H1 (cell line): ENCODE data around the gene TASP1. TPM values are rescaled to one million over a fixed set of nuclear protein-coding genes. Genes with fewer than 3 reads are reported as not detected.

Source experiments
- CTCF ChIA-PET: fragments of 300-600 bp; sonication (Branson Sonifier 250); formaldehyde crosslinking; loops from one replicate; lab custom pipeline; 2021; ENCODE audit not compliant: partially characterized antibody; lab: Charles Lee
- POLR2A ChIA-PET: fragments of 300-600 bp; sonication (Branson Sonifier 250); formaldehyde crosslinking; loops from one replicate; lab custom pipeline; 2021; ENCODE audit warnings: inconsistent platforms; ENCODE audit not compliant: partially characterized antibody; lab: Charles Lee
- DNase-seq, 2 experiments: peaks; one replicate each; pipeline versions ENCODE4 v3.0.0 to v3.0.0-alpha.2; 2010 to 2022; ENCODE audit warnings: low spot score in 2 of 2, low read depth in 1 of 2, mixed read lengths in 1 of 2
- FAIRE-seq: peaks from 2 replicates; lab custom pipeline; 2011; peaks lifted over from hg19 to GRCh38; lab: Jason Lieb, UNC
- H2AFZ ChIP-seq: 2 replicates; pipeline ENCODE4 v1.8.1; 2012; ENCODE audit warnings: low read length, inconsistent platforms
- H2AK5ac ChIP-seq: 2 replicates; pipeline ENCODE4 v1.6.1; 2013; ENCODE audit warnings: low read depth, low read length
- H2BK120ac ChIP-seq: replicated peaks from 2 replicates; pipeline ENCODE3; 2013; ENCODE audit warnings: low read depth, low read length, inconsistent platforms
- H2BK12ac ChIP-seq: 2 replicates; pipeline ENCODE4 v1.6.1; 2013; ENCODE audit warnings: low read depth, low read length
- H2BK15ac ChIP-seq: 2 replicates; pipeline ENCODE4 v1.6.1; 2013; ENCODE audit warnings: low read length
- H2BK20ac ChIP-seq: 2 replicates; pipeline ENCODE4 v1.6.1; 2013; ENCODE audit warnings: low read length
- H2BK5ac ChIP-seq: 2 replicates; pipeline ENCODE4 v1.6.1; 2013; ENCODE audit warnings: low read depth, low read length
- H3K14ac ChIP-seq: 2 replicates; pipeline ENCODE4 v1.6.1; 2013; ENCODE audit warnings: inconsistent platforms; ENCODE audit not compliant: insufficient read length
- H3K18ac ChIP-seq: 2 replicates; pipeline ENCODE4 v1.6.1; 2013; ENCODE audit warnings: low read length; ENCODE audit errors: extremely low read depth
- H3K23ac ChIP-seq: 2 replicates; pipeline ENCODE4 v1.6.1; 2013; ENCODE audit warnings: inconsistent platforms; ENCODE audit not compliant: insufficient read length
- H3K23me2 ChIP-seq: 2 replicates; pipeline ENCODE4 v1.6.1; 2013; ENCODE audit warnings: low read depth, low read length
- H3K27ac ChIP-seq: 2 replicates; pipeline ENCODE4 v1.6.1; 2011; ENCODE audit warnings: low read depth, low read length, inconsistent platforms
- H3K27me3 ChIP-seq, 4 experiments: replicated peaks in 1 of 4; 1 replicate in 1 of 4; 2 replicates in 3 of 4; pipeline versions ENCODE4 v1.6.1 to v1.8.1; 2011 to 2013; ENCODE audit warnings: low read length in 3 of 4, mild to moderate bottlenecking in 3 of 4, inconsistent platforms in 2 of 4, mixed read lengths in 2 of 4, moderate library complexity in 1 of 4; ENCODE audit not compliant: control insufficient read depth in 3 of 4, insufficient read depth in 3 of 4; ENCODE audit errors: extremely low read depth in 1 of 4
- H3K36me3 ChIP-seq, 4 experiments: 2 replicates each; pipeline versions ENCODE4 v1.6.1 to v1.8.1; 2011 to 2013; ENCODE audit warnings: mild to moderate bottlenecking in 4 of 4, low read length in 3 of 4, moderate library complexity in 2 of 4, control low read depth in 1 of 4, inconsistent platforms in 1 of 4; ENCODE audit not compliant: insufficient read depth in 4 of 4, control insufficient read depth in 2 of 4
- H3K4ac ChIP-seq: replicated peaks from 2 replicates; pipeline ENCODE3; 2013; ENCODE audit warnings: low read length, low read depth, mixed read lengths, inconsistent platforms; ENCODE audit not compliant: insufficient read length
- H3K4me1 ChIP-seq, 4 experiments: replicated peaks in 1 of 4; 1 replicate in 1 of 4; 2 replicates in 3 of 4; pipeline versions ENCODE4 v1.6.1 to v1.8.1; 2011 to 2013; ENCODE audit warnings: low read length in 3 of 4, inconsistent platforms in 2 of 4, mixed read lengths in 1 of 4; ENCODE audit not compliant: insufficient read depth in 4 of 4, control insufficient read depth in 3 of 4
- H3K4me2 ChIP-seq, 2 experiments: 2 replicates each; pipeline versions ENCODE4 v1.6.1 to v1.8.1; 2011 to 2013; ENCODE audit warnings: low read depth in 2 of 2, low read length in 2 of 2, control low read depth in 1 of 2, inconsistent platforms in 1 of 2, mild to moderate bottlenecking in 1 of 2; ENCODE audit not compliant: insufficient read depth in 1 of 2
- H3K4me3 ChIP-seq, 4 experiments: fragments of 200-600, 300-600 bp in 1 of 4; sonication (generic), shearing (Covaris generic), sonication (Bioruptor Twin) in 1 of 4; 2 replicates each; pipeline versions ENCODE4 v1.5.1 to v1.8.1; 2011 to 2016; ENCODE audit warnings: low read length in 4 of 4, low read depth in 3 of 4, control low read depth in 2 of 4, inconsistent platforms in 2 of 4, mild to moderate bottlenecking in 2 of 4, mixed read lengths in 1 of 4, moderate library complexity in 1 of 4; ENCODE audit not compliant: insufficient read depth in 2 of 4; ENCODE audit errors: extremely low read depth in 1 of 4
- H3K56ac ChIP-seq: replicated peaks from 2 replicates; pipeline ENCODE3; 2013; ENCODE audit warnings: low read depth, mild to moderate bottlenecking, mixed read lengths, low read length, inconsistent platforms; ENCODE audit not compliant: insufficient read length
- H3K79me1 ChIP-seq: 2 replicates; pipeline ENCODE4 v1.6.1; 2013; ENCODE audit warnings: low read depth, low read length, control low read depth
- H3K79me2 ChIP-seq, 2 experiments: 2 replicates each; pipeline versions ENCODE4 v1.6.1 to v1.8.1; 2012 to 2013; ENCODE audit warnings: low read length in 2 of 2, mild to moderate bottlenecking in 2 of 2, inconsistent platforms in 1 of 2; ENCODE audit not compliant: insufficient read depth in 2 of 2, control insufficient read depth in 1 of 2
- H3K9ac ChIP-seq, 4 experiments: replicated peaks in 1 of 4; 1 replicate in 1 of 4; 2 replicates in 3 of 4; pipeline versions ENCODE4 v1.6.1 to v1.8.1; 2011 to 2013; ENCODE audit warnings: low read depth in 3 of 4, low read length in 3 of 4, control low read depth in 2 of 4, mild to moderate bottlenecking in 2 of 4, moderate library complexity in 2 of 4, inconsistent platforms in 1 of 4; ENCODE audit errors: extremely low read depth in 1 of 4
- H3K9me3 ChIP-seq, 2 experiments: 2 replicates each; pipeline versions ENCODE4 v1.6.1 to v1.8.1; 2012 to 2013; ENCODE audit warnings: mild to moderate bottlenecking in 2 of 2, moderate library complexity in 2 of 2, control low read depth in 1 of 2, inconsistent platforms in 1 of 2, low read depth in 1 of 2, low read length in 1 of 2, mixed read lengths in 1 of 2; ENCODE audit not compliant: insufficient read depth in 2 of 2
- H4K20me1 ChIP-seq, 2 experiments: replicated peaks in 1 of 2; 2 replicates each; pipeline versions ENCODE3 to v1.8.1; 2011 to 2013; ENCODE audit warnings: inconsistent platforms in 2 of 2, low read length in 2 of 2, mild to moderate bottlenecking in 1 of 2; ENCODE audit not compliant: insufficient read depth in 2 of 2, control insufficient read depth in 1 of 2
- H4K5ac ChIP-seq: 2 replicates; pipeline ENCODE4 v1.6.1; 2013; ENCODE audit warnings: low read length, low read depth, mixed read lengths, inconsistent platforms; ENCODE audit not compliant: insufficient read length
- H4K8ac ChIP-seq: 2 replicates; pipeline ENCODE4 v1.8.0; 2013; ENCODE audit warnings: mild to moderate bottlenecking, moderate library complexity, low read length, inconsistent platforms; ENCODE audit not compliant: insufficient read depth; ENCODE audit errors: extremely low read depth
- H4K91ac ChIP-seq: replicated peaks from 2 replicates; pipeline ENCODE3; 2013; ENCODE audit warnings: low read length, mixed read lengths, inconsistent platforms; ENCODE audit not compliant: insufficient read length
- CREB1 ChIP-seq: IDR thresholded peaks from 2 replicates; pipeline ENCODE4 v1.6.1; 2012; ENCODE audit warnings: inconsistent platforms
- CTCF ChIP-seq, 3 experiments: IDR thresholded peaks; 1 replicate in 2 of 3; 2 replicates in 1 of 3; pipeline versions ENCODE4 v1.5.1 to v1.6.1; 2011; ENCODE audit warnings: low read length in 3 of 3, mild to moderate bottlenecking in 3 of 3, inconsistent platforms in 2 of 3, low read depth in 1 of 3, moderate library complexity in 1 of 3; ENCODE audit not compliant: insufficient read depth in 1 of 3; ENCODE audit errors: control extremely low read depth in 1 of 3
- EZH2 ChIP-seq: fragments of 200-600 bp; sonication (generic); IDR thresholded peaks from 2 replicates; pipeline ENCODE4 v1.7.1; 2012; ENCODE audit warnings: low read depth, mild to moderate bottlenecking, moderate library complexity, low read length, inconsistent platforms; ENCODE audit not compliant: severe bottlenecking
- KDM1A ChIP-seq: fragments of 200-600, 300-600 bp; sonication (generic); IDR thresholded peaks from 2 replicates; pipeline ENCODE4 v1.7.1; 2016; ENCODE audit warnings: mild to moderate bottlenecking, low read length, borderline replicate concordance
- MAFK ChIP-seq: IDR thresholded peaks from 2 replicates; pipeline ENCODE4 v1.6.1; 2012; ENCODE audit warnings: low read depth, mild to moderate bottlenecking, improper control_type of control experiment, low read length
- RBBP5 ChIP-seq: IDR thresholded peaks from 2 replicates; pipeline ENCODE4 v1.7.1; 2012; ENCODE audit warnings: low read depth, mild to moderate bottlenecking, inconsistent platforms, low read length, moderate library complexity, borderline replicate concordance
- SIN3A ChIP-seq, 2 experiments: IDR thresholded peaks in 1 of 2; conservative IDR thresholded peaks in 1 of 2; 2 replicates each; pipeline ENCODE4 v1.6.1; 2011 to 2012; ENCODE audit warnings: low read length in 2 of 2, improper control_type of control experiment in 1 of 2, low read depth in 1 of 2, mild to moderate bottlenecking in 1 of 2
- SP4 ChIP-seq: IDR thresholded peaks from 2 replicates; pipeline ENCODE4 v1.6.1; 2012; ENCODE audit warnings: low read length, inconsistent platforms
- SUZ12 ChIP-seq: fragments of 200-600 bp; sonication (generic); IDR thresholded peaks from 2 replicates; pipeline ENCODE4 v1.6.1; 2012; ENCODE audit warnings: mild to moderate bottlenecking, inconsistent platforms, low read length, moderate library complexity, mixed read lengths
- TAF1 ChIP-seq: IDR thresholded peaks from 2 replicates; pipeline ENCODE4 v1.6.1; 2011; ENCODE audit warnings: mild to moderate bottlenecking, low read depth, low read length
- TCF12 ChIP-seq: IDR thresholded peaks from 2 replicates; pipeline ENCODE4 v1.6.1; 2011; ENCODE audit warnings: low read depth, mild to moderate bottlenecking, low read length
- WGBS, 2 experiments: shearing (Covaris generic) in 1 of 2; methylation state at CpG; one replicate each; pipeline versions ENCODE4 v1.1.6 to v1.1.7; 2013 to 2015; ENCODE audit warnings: low lambda C conversion rate in 2 of 2, mixed read lengths in 2 of 2, inconsistent platforms in 1 of 2, low coverage in 1 of 2, missing lambda C conversion rate in 1 of 2; ENCODE audit not compliant: insufficient replicate concordance in 2 of 2, insufficient coverage in 1 of 2, insufficient read length in 1 of 2; ENCODE audit errors: extremely low coverage in 1 of 2, missing lambda C conversion rate in 1 of 2; 5-methylcytosine and 5-hydroxymethylcytosine counted together
- polyA plus RNA-seq, 7 experiments: library from polyadenylated mRNA; depleted of rRNA in 3 of 7; stranded (reverse) in 5 of 7; unstranded in 2 of 7; fragments of >200 nt in 5 of 7; fragments of 200-250 nt in 2 of 7; gene quantifications; 1 replicate in 5 of 7; 2 replicates in 1 of 7; 4 replicates in 1 of 7; pipeline versions ENCODE4 v1.2.1 to v1.2.3, GENCODE V29; 2011 to 2013; ENCODE audit warnings: missing spikeins in 2 of 7, mixed read lengths in 2 of 7
- total RNA-seq: library from RNA; stranded (reverse); fragmentation: NEBNext Ultra II Directional; extraction: Animal tissue kit (Norgen Biotek cat#: 25700); gene quantifications from 2 replicates; pipeline ENCODE4 v1.2.1, GENCODE V29; 2021

The TASP1 gene
- total and polyA plus RNA-seq, 2 of the 8 experiments (the other 6 are each of a cell fraction or from before 2014, with no cell fraction given), result 4.5 to 10.9 TPM

DNA sequence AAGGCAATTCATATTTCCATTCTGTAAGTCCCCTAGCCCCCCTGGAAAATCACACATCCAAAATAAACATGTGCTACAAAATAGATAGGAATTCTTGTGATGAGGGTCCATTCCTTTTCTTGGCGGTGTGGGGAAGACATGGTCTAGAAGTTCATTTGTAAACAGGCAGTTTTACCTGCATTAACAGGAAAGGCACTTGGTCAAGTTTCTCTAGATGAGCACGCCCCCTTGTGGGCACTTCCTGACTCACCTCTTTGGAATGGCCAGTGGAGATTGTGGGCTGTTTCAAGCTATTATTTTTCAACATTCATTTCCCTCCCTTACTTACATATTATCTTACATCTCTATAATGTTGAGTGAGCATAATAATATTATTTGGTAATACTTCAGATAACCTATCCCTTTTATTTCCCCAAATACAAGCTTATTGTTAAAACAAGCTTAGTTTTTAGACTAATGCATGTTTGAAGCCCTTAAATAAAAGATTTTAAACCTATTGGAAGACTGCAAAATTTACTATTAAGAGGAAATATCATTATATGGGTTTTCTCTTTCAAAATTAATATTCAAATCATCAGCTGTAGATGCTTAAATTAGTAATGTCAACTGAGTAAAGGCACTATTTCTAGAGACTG, 92.1 kb downstream of the TASP1 start:
- Histone ChIP-seq H3K18ac (no peak overlapping the region), H3K23ac (no peak overlapping the region), H2BK5ac (no peak overlapping the region), H2BK12ac (no peak overlapping the region), H3K4me1 (no peaks in the 10 kb centered on the region), H3K27me3 (no peaks in the 10 kb centered on the region), H2BK20ac (no peak overlapping the region), H3K4me2 (no peak overlapping the region), H2AK5ac (no peak overlapping the region), H3K79me1 (no peaks in the 10 kb centered on the region), H4K91ac (no peak overlapping the region), H2BK15ac (no peak overlapping the region), H2AFZ (no peak overlapping the region), H3K9me3 (no peaks in the 10 kb centered on the region), H3K4me3 (no peak overlapping the region), H3K9ac (no peak overlapping the region), H3K79me2 (no peaks in the 10 kb centered on the region), H2BK120ac (no peak overlapping the region), H3K56ac (no peak overlapping the region), H3K14ac (no peak overlapping the region), H3K4ac (no peak overlapping the region), H3K23me2 (no peaks in the 10 kb centered on the region), H4K5ac (no peak overlapping the region), H3K27ac (no peak overlapping the region), H4K20me1 (no peaks in the 10 kb centered on the region), H4K8ac (no peak overlapping the region), H3K36me3 (no peaks in the 10 kb centered on the region)
- FAIRE-seq (peak; percentile 78), DNase-seq (peak; percentile 39 to 93)
- ChIA-PET POLR2A (interaction anchor here (0.7 kb wide), 1 partner anchor 169 kb away, joined by 3 read pairs; no protein-coding TSS in a partner anchor), CTCF (interaction anchor here (0.5 to 6.6 kb wide), 75 partner anchors 8 to 1914 kb away, joined by 3 to 120 read pairs (median 4); no protein-coding TSS in a partner anchor)
- WGBS, 2 experiments, result 23% methylated on average over 2 of the region's 2 CpGs; no CpG with 5 or more reads in 1 of the 2 experiments
- TF ChIP-seq SP4 (no peak), TAF1 (no peak), MAFK (no peak), TCF12 (no peak), KDM1A (no peak), SUZ12 (no peak), CREB1 (no peak), RBBP5 (no peak), EZH2 (no peak), SIN3A (conservative IDR thresholded peaks at IDR 0.05 in 1 of 2, IDR thresholded peaks at IDR 0.05 in 1 of 2; ENCODE audit: low read depth in 1 of 2, low read length in 2 of 2) (no peak), CTCF (IDR thresholded peaks at IDR 0.05; ENCODE audit: control extremely low read depth in 1 of 3, insufficient read depth in 1 of 3, low read depth in 1 of 3, low read length in 3 of 3) (peak; percentile 63 to 84 (median 81))
